NCI-H1436 (cell line): ENCODE data around the gene SLC41A3.
"Not testable (repeated sequence)": the region's sequence is repeated elsewhere in the genome, so short reads cannot be mapped to it uniquely, and the experiment has no call there.

Experiments used
- DNase-seq: peaks from one replicate; lab custom pipeline; 2025; lab: John Stamatoyannopoulos, UW

SLC41A3 gene

DNA sequence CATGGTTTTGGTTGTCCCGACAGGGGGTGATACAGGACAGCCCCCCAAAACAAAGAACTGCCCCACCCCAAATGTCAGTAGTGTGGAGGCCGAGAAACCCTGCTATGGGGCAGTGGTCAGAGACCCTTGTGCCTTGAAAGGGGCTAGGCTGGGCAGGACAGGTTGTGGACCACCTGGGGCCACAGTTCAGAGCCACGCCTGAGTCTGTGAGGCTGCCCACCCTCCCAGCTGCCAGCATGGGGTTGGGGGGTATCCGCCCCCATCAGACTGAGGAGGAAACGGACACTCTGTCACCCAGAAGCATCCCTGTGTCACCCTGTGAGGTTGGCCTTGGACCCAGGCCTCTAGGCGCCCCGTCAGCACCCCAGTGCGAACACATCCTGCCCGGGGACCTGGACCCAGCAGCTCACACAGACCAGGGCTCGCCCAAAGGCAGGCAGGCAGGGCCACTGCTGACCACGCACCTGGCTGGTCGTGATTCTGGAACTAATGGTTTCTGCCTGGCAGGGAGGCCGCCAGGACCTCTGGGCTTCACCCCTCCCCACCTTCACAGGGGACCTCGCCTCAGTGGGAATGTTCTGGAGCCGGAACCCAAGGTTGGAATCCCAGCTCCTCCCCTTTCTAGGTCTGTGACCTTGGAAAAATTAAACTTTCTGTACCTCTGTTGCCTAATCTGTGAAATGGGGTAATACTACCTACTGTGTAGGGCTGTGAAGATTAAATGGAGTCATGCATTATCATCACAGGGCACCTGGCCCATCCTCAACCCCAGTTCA, 1.4 kb downstream of the SLC41A3 start:
- DNase-seq: no peak

DNA sequence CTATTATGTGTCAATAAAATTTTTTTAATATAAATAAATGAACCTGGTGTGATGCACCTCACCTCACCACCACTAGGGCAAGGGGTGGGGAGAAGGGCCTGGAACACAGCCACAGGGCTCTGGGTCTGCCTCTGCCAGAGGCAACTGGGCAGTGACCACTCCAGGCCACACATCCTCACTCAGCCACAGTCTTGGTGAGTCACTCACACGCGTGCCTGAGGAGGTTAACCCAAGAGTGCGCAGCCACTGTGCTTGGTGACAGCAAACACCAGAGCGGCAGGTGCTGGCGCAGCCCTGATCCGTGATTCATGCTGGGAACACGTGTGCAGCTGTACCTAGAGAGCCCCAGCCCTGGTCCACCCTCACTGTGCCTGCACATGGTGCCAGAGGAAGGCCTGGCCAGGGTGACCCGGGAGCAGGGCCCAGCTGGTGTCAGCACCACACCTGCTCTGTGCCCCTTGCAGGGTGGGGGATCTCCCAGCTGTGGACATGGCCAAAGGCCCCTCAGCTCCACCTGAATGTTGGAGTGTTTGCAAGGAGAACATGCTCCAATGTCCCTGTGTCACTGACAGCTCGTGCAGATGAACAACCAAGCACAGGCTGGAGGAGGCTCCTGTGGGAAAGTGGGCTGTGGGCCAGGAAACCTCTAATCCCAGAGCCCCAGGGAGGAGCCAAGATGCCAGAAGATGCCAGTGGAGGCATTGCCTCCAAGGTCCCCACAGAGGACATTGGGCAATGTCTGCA, 2.1 kb downstream of the SLC41A3 start:
- no peak for DNase-seq

DNA sequence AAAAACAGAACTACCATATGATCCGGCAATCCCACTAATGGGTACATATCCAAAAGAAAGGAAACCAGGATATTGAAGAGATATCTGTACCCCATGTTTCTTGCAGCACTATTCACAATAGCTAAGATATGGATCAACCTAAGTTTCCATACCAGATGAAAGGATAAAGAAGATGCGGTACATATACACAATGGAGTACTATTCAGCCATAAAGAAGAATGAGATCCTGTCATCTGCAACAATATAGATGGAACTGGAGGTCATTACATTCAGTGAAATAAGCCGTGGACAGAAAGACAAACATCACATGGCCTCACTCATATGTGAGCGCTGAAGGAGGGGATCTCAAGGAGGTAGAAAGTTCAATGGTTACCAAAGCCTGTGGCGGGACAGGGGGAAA, 3.0 kb downstream of the SLC41A3 start:
- no peak for DNase-seq

GRCh38 chr3:126078866-126079265, 5.1 kb downstream of the SLC41A3 start:
- no peak for DNase-seq

DNA sequence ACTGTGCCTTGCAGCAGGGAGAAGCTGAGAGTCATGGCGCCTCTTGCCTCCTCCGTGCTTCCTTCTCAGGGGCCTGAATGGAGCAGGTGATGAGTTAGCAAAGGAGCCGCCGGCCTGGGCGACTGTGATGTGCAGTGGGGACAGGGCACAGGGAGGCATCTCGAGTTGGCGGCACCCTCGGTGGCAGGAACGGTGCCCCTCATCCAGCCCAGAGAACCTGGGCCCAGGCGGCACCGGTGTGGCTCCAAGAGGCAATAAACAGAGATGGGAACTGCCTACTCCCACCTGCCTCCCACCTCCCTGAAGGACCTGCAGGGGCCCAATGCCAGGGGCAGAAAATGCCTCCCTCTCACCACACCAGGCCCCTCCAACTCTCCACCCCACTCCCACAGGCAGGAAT, 6.2 kb downstream of the SLC41A3 start:
- DNase-seq: no peak

- DNase-seq: no peak
These were observed 7.8 kb downstream of the SLC41A3 start for GRCh38 chr3:126076140-126076539.

DNA sequence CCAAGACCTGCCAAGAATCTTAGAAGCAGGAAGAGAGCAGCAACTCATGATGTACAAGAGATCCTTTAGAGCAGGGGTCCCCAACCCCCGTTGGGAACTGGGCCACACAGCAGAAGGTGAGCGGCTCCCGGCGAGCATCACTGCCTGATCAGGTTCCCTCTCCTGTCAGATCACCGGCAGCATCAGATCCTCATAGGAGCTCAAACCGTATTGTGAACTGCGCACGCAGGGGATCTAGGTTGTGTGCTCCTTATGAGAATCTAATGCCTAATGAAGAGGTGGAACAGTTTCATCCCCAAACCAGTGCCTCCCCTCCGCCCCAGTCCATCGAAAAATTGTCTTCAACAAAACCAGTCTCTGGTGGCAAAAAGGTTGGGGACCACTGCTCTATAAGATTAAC, 13.8 kb downstream of the SLC41A3 start:
- no peak for DNase-seq

- no peak for DNase-seq
These were observed 16.0 kb downstream of the SLC41A3 start for GRCh38 chr3:126067959-126068358.

- DNase-seq: not testable (repeated sequence)
These were observed 17.2 kb downstream of the SLC41A3 start for GRCh38 chr3:126066676-126067075.

DNA sequence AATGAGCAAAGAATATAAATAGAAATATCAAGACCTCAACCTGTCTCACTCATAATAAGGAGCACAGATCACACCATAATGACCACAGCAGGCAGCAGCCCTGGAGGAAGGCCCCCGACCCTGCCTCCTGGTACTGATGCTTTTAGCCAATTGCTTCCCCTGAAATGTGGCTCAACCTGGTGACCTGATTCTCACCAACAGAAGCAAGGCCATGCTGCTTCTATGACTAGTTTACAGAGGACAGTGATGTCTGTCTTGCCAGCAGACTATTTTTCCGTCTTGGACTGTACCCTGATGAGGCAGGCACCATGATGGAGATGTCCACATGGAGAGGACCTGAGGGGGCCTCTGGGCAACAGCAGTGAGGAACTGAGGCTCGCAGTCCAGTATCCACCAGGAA, 18.0 kb downstream of the SLC41A3 start:
- no peak for DNase-seq

- no peak for DNase-seq
These were observed 19.2 kb downstream of the SLC41A3 start for GRCh38 chr3:126064627-126065258.

DNA sequence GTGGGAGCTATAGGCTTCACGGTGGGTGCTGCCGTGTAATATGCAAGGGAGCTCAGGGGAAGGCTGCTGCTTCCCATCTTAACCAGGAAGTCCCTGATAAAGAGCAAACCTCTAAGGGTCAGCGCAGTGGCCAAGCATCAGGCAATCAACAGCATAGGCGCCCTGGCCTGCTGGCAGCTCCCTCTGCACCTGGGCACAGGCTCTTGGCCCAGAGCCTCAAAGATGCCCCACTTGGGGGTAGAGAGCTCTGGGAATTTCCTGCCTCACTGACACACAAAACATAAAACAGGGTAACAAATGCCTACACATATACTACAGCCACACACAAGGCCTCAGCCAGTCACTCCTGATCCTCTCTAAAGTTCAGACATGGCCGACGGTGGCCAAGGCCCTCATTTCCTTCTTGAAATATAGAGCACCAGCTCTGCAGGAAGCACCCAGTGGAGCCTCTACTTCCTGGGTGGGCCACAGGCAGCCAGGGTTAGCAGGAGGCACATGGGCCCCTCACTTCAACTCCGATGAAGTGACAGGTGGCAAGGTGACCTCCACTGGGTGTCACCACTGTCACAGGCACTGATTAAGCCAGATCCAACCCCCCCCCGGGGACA, 20.5 kb downstream of the SLC41A3 start:
- no peak for DNase-seq

GRCh38 chr3:126061301-126062032, 22.5 kb downstream of the SLC41A3 start:
- no peak for DNase-seq

GRCh38 chr3:126060613-126061145, 23.2 kb downstream of the SLC41A3 start:
- no peak for DNase-seq

DNA sequence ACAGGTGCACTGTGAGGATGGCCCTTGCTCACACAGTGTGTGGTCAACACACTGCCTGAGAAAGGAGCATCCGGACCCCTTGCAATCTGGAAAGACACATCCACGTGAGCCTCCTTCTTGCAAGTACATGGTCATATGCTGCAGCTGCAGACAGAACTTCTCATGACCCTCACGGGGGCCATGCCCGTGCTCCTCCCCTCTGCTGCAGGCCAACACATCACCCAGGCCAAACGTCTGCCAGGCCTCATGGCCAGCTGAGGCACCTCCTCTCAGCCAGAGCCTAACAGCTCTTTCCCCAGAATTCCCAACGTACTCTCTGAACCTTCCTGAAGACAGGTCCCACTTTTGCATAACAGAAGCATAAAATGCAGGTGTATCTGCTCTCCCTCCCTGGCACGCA, 25.3 kb downstream of the SLC41A3 start:
- DNase-seq: no peak

- no peak for DNase-seq
These were observed 26.0 kb downstream of the SLC41A3 start for GRCh38 chr3:126057936-126058335.

DNA sequence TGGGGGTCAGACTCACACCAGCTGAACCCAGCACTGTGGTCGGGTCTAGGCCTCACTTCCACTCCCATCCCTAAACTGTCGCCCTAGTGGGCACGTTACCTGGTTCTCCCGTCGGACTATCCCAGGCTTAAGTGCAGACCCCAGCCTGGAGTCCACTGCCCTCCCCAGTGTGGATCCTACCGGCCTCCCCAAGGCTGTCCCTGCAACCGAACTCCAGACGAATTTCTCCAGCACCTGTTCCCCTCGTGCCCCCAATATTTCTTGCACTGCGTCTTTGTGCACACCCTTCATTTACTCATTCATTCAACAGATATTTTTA, 26.5 kb downstream of the SLC41A3 start:
- no peak for DNase-seq

- no peak for DNase-seq
These were observed 27.0 kb downstream of the SLC41A3 start for GRCh38 chr3:126056681-126057500.

DNA sequence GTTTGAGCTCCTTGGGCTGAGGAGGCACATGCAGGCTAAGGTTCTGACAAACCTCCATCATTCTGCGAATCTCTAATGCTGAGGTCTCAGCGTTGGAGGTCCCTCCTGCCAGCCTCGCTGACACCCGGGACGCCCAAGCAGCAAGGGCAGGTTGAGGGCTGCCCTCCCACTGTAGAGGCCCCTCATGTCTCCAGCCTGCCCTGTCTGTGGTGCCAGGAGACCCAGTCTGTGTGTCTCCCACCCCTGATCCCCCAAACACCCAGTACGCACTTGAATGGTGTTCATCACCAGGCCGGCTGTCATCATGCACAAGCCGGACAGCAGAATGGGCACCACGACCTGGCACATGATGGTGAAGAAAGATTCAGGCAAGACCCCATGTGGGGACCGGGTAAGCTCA, 27.8 kb downstream of the SLC41A3 start:
- DNase-seq: no peak

DNA sequence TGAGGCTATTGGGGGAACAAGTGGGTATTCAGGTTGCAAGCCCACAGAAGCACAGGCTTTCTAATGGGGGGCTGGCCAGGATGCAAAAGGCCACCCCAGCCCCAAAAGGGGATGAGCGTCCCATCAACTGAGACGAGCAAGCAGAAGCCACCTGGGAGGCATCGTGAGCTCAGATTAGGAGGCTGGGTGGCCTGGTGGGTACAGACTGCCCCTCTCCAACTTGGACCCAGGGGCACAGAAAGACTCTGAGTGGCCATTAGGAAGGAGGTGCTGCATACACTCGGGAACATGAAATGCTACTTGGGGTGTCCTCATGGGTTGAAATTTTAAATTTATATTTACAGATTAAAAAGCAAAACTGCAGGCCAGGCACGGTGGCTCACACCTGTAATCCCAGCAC, 29.1 kb downstream of the SLC41A3 start:
- DNase-seq: no peak

GRCh38 chr3:126053949-126054569, 29.9 kb downstream of the SLC41A3 start:
- no peak for DNase-seq
